K562 (cell line): ENCODE data around the gene MYO1B. TPM values are rescaled to one million over a fixed set of nuclear protein-coding genes. Genes with fewer than 3 reads are reported as not detected.

Experiments
- ATAC-seq: fragments of 200-7000 bp; cut with Tn5 transposase; 3 replicates; pipeline ENCODE4 v1.9.1; 2020; ENCODE audit warnings: moderate library complexity
- BruUV-seq: library from RNA; stranded (reverse); fragments of 400-500 nt; replicated peaks from 2 replicates; lab custom pipeline; 2021; lab: Mats Ljungman, UMichigan
- CTCF ChIA-PET: fragments of 300-600 bp; formaldehyde crosslinking; extraction: SDS; loops from one replicate; lab custom pipeline; 2021; ENCODE audit warnings: low intra/inter-chr PET ratio; lab: Yijun Ruan, JAX
- POLR2A ChIA-PET: fragments of 300-600, 350-650 bp; sonication (Branson Sonifier 250); formaldehyde crosslinking; extraction: SDS; loops from one replicate; lab custom pipeline; 2021; ENCODE audit warnings: antibody characterized with exemption, inconsistent platforms; lab: Yijun Ruan, JAX
- DNase-seq, 4 experiments: peaks; one replicate each; pipeline versions ENCODE4 v3.0.0 to v3.0.0-alpha.2; 2011 to 2018; ENCODE audit warnings: low spot score in 3 of 4, mixed read lengths in 3 of 4; ENCODE audit errors: extremely low read depth in 1 of 4
- FAIRE-seq: peaks from 2 replicates; lab custom pipeline; 2011; peaks lifted over from hg19 to GRCh38; lab: Jason Lieb, UNC
- H2AFZ ChIP-seq: 2 replicates; pipeline ENCODE4 v1.6.0; 2011; ENCODE audit warnings: low read depth, low read length, control low read depth, inconsistent platforms
- H3K27ac ChIP-seq: fragments of 200-600 bp; 3 replicates; pipeline ENCODE4 v1.8.0; 2011; ENCODE audit warnings: low read depth, mild to moderate bottlenecking, control low read depth, inconsistent platforms, low read length, moderate library complexity, mixed read lengths; ENCODE audit errors: extremely low read depth
- H3K27me3 ChIP-seq, 2 experiments: fragments of 300-600 bp in 1 of 2; 2 replicates in 1 of 2; 3 replicates in 1 of 2; pipeline versions ENCODE4 v1.6.0 to v1.8.0; 2011; ENCODE audit warnings: inconsistent platforms in 2 of 2, low read length in 2 of 2, mild to moderate bottlenecking in 1 of 2, mixed read lengths in 1 of 2, moderate library complexity in 1 of 2; ENCODE audit not compliant: control insufficient read depth in 2 of 2, insufficient read depth in 2 of 2
- H3K36me3 ChIP-seq: fragments of 300-600 bp; 3 replicates; pipeline ENCODE4 v1.8.0; 2011; ENCODE audit warnings: mild to moderate bottlenecking, low read length, inconsistent platforms; ENCODE audit not compliant: control insufficient read depth, insufficient read depth
- H3K4me1 ChIP-seq, 2 experiments: fragments of 200-600 bp in 1 of 2; replicated peaks in 1 of 2; 2 replicates in 1 of 2; 3 replicates in 1 of 2; pipeline versions ENCODE4 v1.5.1 to v1.8.0; 2011; ENCODE audit warnings: inconsistent platforms in 2 of 2, low read length in 2 of 2, mild to moderate bottlenecking in 1 of 2, mixed read lengths in 1 of 2, moderate library complexity in 1 of 2; ENCODE audit not compliant: control insufficient read depth in 2 of 2, insufficient read depth in 2 of 2
- H3K4me2 ChIP-seq: 2 replicates; pipeline ENCODE4 v1.6.1; 2011; ENCODE audit warnings: low read length, control low read depth, inconsistent platforms, mixed read lengths; ENCODE audit not compliant: insufficient read depth
- H3K4me3 ChIP-seq: fragments of 200-600 bp; sonication (generic), shearing (Covaris generic); 2 replicates; pipeline ENCODE4 v1.5.1; 2016; ENCODE audit warnings: control low read depth, inconsistent platforms
- H3K79me2 ChIP-seq: fragments of 200-600 bp; 3 replicates; pipeline ENCODE4 v1.8.0; 2011; ENCODE audit warnings: low read length, inconsistent platforms; ENCODE audit not compliant: control insufficient read depth, insufficient read depth
- H3K9ac ChIP-seq, 2 experiments: 2 replicates each; pipeline versions ENCODE4 v1.6.0 to v1.6.1; 2011; ENCODE audit warnings: low read depth in 2 of 2, low read length in 2 of 2, control low read depth in 1 of 2, inconsistent platforms in 1 of 2, mild to moderate bottlenecking in 1 of 2, mixed read lengths in 1 of 2; ENCODE audit not compliant: insufficient read depth in 1 of 2
- H3K9me1 ChIP-seq: one replicate; pipeline ENCODE4 v1.6.0; 2011; ENCODE audit warnings: inconsistent platforms, mild to moderate bottlenecking, low read length, moderate library complexity; ENCODE audit not compliant: control insufficient read depth, insufficient read depth
- H3K9me3 ChIP-seq: replicated peaks from 2 replicates; pipeline ENCODE4 v1.5.1; 2011; ENCODE audit warnings: low read depth, low read length, inconsistent platforms; ENCODE audit not compliant: control insufficient read depth, insufficient read depth
- H4K20me1 ChIP-seq: replicated peaks from 2 replicates; pipeline ENCODE4 v1.6.1; 2011; ENCODE audit warnings: low read length, inconsistent platforms, mixed read lengths; ENCODE audit not compliant: control insufficient read depth, insufficient read depth
- AFF4 ChIP-seq: sonication (generic); formaldehyde crosslinking; IDR thresholded peaks from 2 replicates; pipeline ENCODE4 v1.8.0; 2023; ENCODE audit warnings: mild to moderate bottlenecking, missing genetic modification reagents
- CHCHD3 ChIP-seq: fragments of 250-450 bp; sonication (Bioruptor Pico); IDR thresholded peaks from 2 replicates; pipeline ENCODE4 v2.1.2; 2022; ENCODE audit warnings: mild to moderate bottlenecking
- FOXA1 ChIP-seq: fragments of 450-650 bp; IDR thresholded peaks from 2 replicates; pipeline ENCODE4 v1.6.1; 2016; ENCODE audit warnings: mild to moderate bottlenecking, borderline replicate concordance
- HDAC2 ChIP-seq: fragments of 450-650 bp; IDR thresholded peaks from 2 replicates; pipeline ENCODE4 v1.6.1; 2016; ENCODE audit warnings: mild to moderate bottlenecking
- HOMEZ ChIP-seq: fragments of 250-450 bp; sonication (Bioruptor Pico); IDR thresholded peaks from 2 replicates; pipeline ENCODE4 v1.4.0; 2020; ENCODE audit warnings: mild to moderate bottlenecking, moderate library complexity
- MCM7 ChIP-seq, 2 experiments: fragments of 450-650 bp; IDR thresholded peaks; 2 replicates each; pipeline ENCODE4 v1.6.1; 2016 to 2018
- NR2C2 ChIP-seq, 2 experiments: fragments of 200-800 bp in 1 of 2; sonication (Bioruptor generic) in 1 of 2; sonication (generic) in 1 of 2; formaldehyde crosslinking in 1 of 2; IDR thresholded peaks; 2 replicates each; pipeline versions ENCODE4 v1.6.1 to v1.8.0; 2016 to 2022; ENCODE audit warnings: mild to moderate bottlenecking in 1 of 2, missing compliant biosample characterization in 1 of 2, missing genetic modification characterization in 1 of 2, missing genetic modification reagents in 1 of 2
- PHB2 ChIP-seq: fragments of 450-650 bp; IDR thresholded peaks from 2 replicates; pipeline ENCODE4 v1.6.1; 2017; ENCODE audit warnings: low read depth
- RERE ChIP-seq: sonication (generic); formaldehyde crosslinking; IDR thresholded peaks from 2 replicates; pipeline ENCODE4 v1.8.0; 2023; ENCODE audit warnings: missing genetic modification reagents, mild to moderate bottlenecking, borderline replicate concordance
- TBL1XR1 ChIP-seq, 2 experiments: IDR thresholded peaks; 2 replicates each; pipeline ENCODE4 v1.6.1; 2012; ENCODE audit warnings: improper control_type of control experiment in 2 of 2, low read length in 2 of 2, mild to moderate bottlenecking in 1 of 2
- ZNF551 ChIP-seq: fragments of 250-450 bp; sonication (Bioruptor Pico); IDR thresholded peaks from 2 replicates; pipeline ENCODE4 v1.5.0; 2021; ENCODE audit warnings: mild to moderate bottlenecking, moderate library complexity
- ZNF668 ChIP-seq: fragments of 250-450 bp; sonication (Bioruptor Pico); IDR thresholded peaks from 2 replicates; pipeline ENCODE4 v1.8.0; 2022; ENCODE audit warnings: mild to moderate bottlenecking, inconsistent platforms
- WGBS: fragments of 100-300 bp; shearing (Covaris generic); methylation state at CpG from one replicate; pipeline ENCODE4 v1.1.6; 2016; ENCODE audit warnings: low coverage, mixed read lengths; ENCODE audit not compliant: insufficient coverage; ENCODE audit errors: missing lambda C conversion rate; 5-methylcytosine and 5-hydroxymethylcytosine counted together
- in situ Hi-C: fragments of 300-500 bp; cut with MboI; formaldehyde crosslinking; loops from 4 replicates; pipeline ENCODE4 v1.15.0; 2018; ENCODE audit warnings: inconsistent platforms, mixed read lengths
- intact Hi-C: fragments of 100-400 bp; cut with micrococcal nuclease; formaldehyde crosslinking; loops from 2 replicates; pipeline ENCODE4 v1.14.2; 2022
- polyA plus RNA-seq, 8 experiments: library from polyadenylated mRNA; depleted of rRNA in 4 of 8; stranded (reverse) in 5 of 8; unstranded in 3 of 8; fragments of >200 nt; fragmentation: Nextera tagmentation in 2 of 8; fragmentation: Illumina TruSeq in 1 of 8; extraction: Ambion mirVana in 2 of 8; extraction: Trizol in 1 of 8; gene quantifications; 2 replicates each; pipeline versions ENCODE4 v1.2.1 to v1.2.3, GENCODE V29; 2011 to 2014; ENCODE audit warnings: inconsistent platforms in 1 of 8, missing spikeins in 1 of 8
- total RNA-seq, 7 experiments: library from RNA; depleted of rRNA in 6 of 7; stranded (reverse); fragments of >200 nt in 6 of 7; fragmentation: Illumina TruSeq in 2 of 7; extraction: Trizol in 2 of 7; gene quantifications; 2 replicates each; pipeline versions ENCODE4 v1.2.1 to v1.2.3, GENCODE V29; 2011 to 2021; ENCODE audit warnings: low replicate concordance in 1 of 7

MYO1B gene
- total and polyA plus RNA-seq, 9 of the 15 experiments (the other 6 are each of a cell fraction or from before 2014, with no cell fraction given) = 0.04 to 0.33 (median 0.20) TPM; not detected in 5

GRCh38 chr2:191328150-191328809 lies 83.1 kb downstream of the MYO1B start:
- DNase-seq (no peak), ATAC-seq (no peak), FAIRE-seq (no peak)
- H3K27me3 ChIP-seq = no peaks in the 10 kb centered on the region
- no peaks in the 10 kb centered on the region for H3K9me1 ChIP-seq
- H3K4me3 ChIP-seq = no peak overlapping the region
- no peak overlapping the region for H3K27ac ChIP-seq
- no peaks in the 10 kb centered on the region for H4K20me1 ChIP-seq
- H3K36me3 ChIP-seq = no peaks in the 10 kb centered on the region
- in situ Hi-C loops = no loop called here
- no peak overlapping the region for H2AFZ ChIP-seq
- H3K4me1 ChIP-seq = no peaks in the 10 kb centered on the region
- no peak overlapping the region for H3K9ac ChIP-seq
- H3K9me3 ChIP-seq = no peaks in the 10 kb centered on the region
- POLR2A ChIA-PET = no interaction called here
- 0% methylated on average over 6 of the region's 6 CpGs for WGBS
- CTCF ChIA-PET = no interaction called here
- no peak overlapping the region for H3K4me2 ChIP-seq
- H3K79me2 ChIP-seq = no peaks in the 10 kb centered on the region
- BruUV-seq = no TSS peak
- intact Hi-C loops = no loop called here
- TF ChIP-seq HOMEZ (CRISPR knock-in tag) (no peak), NR2C2 (CRISPR knock-in tag; IDR thresholded peaks at IDR 0.05) (no peak), NR2C2 (tag; IDR thresholded peaks at IDR 0.05) (no peak), ZNF668 (CRISPR knock-in tag) (no peak), TBL1XR1 (IDR thresholded peaks at IDR 0.05; ENCODE audit: low read length in 2 of 2) (no peak), FOXA1 (no peak), RERE (CRISPR knock-in tag) (no peak), PHB2 (no peak), MCM7 (IDR thresholded peaks at IDR 0.05) (no peak), CHCHD3 (CRISPR knock-in tag) (no peak), AFF4 (CRISPR knock-in tag) (no peak), HDAC2 (no peak), ZNF551 (CRISPR knock-in tag) (no peak)
